ENCODE measurements around the gene NHS.

Gene NHS

GRCh38 chrX:17484592-17484991, 109.6 kb downstream of the NHS start:
- TF ChIP-seq ZFX (IDR thresholded peaks at IDR 0.05; ENCODE audit: borderline replicate concordance) (no peak), CTCF (IDR thresholded peaks at IDR 0.05) (no peak)
- no peak overlapping the region for H3K27ac ChIP-seq

- H3K27ac ChIP-seq, result no peak overlapping the region
- TF ChIP-seq ZFX (IDR thresholded peaks at IDR 0.05; ENCODE audit: borderline replicate concordance), result no peak
These were observed 110.4 kb downstream of the NHS start for GRCh38 chrX:17485391-17485790.

- no peak overlapping the region for H3K27ac ChIP-seq
- no peak for TF ChIP-seq CTCF (IDR thresholded peaks at IDR 0.05)
- no peak for TF ChIP-seq ZFX (IDR thresholded peaks at IDR 0.05; ENCODE audit: borderline replicate concordance)
These were observed 113.0 kb downstream of the NHS start for GRCh38 chrX:17488036-17488435.

GRCh38 chrX:17494216-17494615, 119.2 kb downstream of the NHS start:
- TF ChIP-seq CTCF (IDR thresholded peaks at IDR 0.05) (no peak), ZFX (IDR thresholded peaks at IDR 0.05; ENCODE audit: borderline replicate concordance) (no peak)
- H3K27ac ChIP-seq, result no peak overlapping the region

- H3K27ac ChIP-seq, result no peak overlapping the region
- TF ChIP-seq CTCF (IDR thresholded peaks at IDR 0.05), result no peak
- TF ChIP-seq ZFX (IDR thresholded peaks at IDR 0.05; ENCODE audit: borderline replicate concordance), result no peak
These were observed 120.1 kb downstream of the NHS start for GRCh38 chrX:17495052-17495451.

GRCh38 chrX:17496407-17496806, 121.4 kb downstream of the NHS start:
- TF ChIP-seq CTCF (IDR thresholded peaks at IDR 0.05), result no peak
- no peak for TF ChIP-seq ZFX (IDR thresholded peaks at IDR 0.05; ENCODE audit: borderline replicate concordance)
- peak overlapping the region; percentile 9; the same call in 1 of the 2 replicates for H3K27ac ChIP-seq

GRCh38 chrX:17497193-17497592, 122.2 kb downstream of the NHS start:
- TF ChIP-seq ZFX (IDR thresholded peaks at IDR 0.05; ENCODE audit: borderline replicate concordance) (no peak), CTCF (IDR thresholded peaks at IDR 0.05) (no peak)
- no peak overlapping the region for H3K27ac ChIP-seq

- TF ChIP-seq CTCF (IDR thresholded peaks at IDR 0.05), result no peak
- TF ChIP-seq ZFX (IDR thresholded peaks at IDR 0.05; ENCODE audit: borderline replicate concordance), result no peak
- H3K27ac ChIP-seq, result no peak overlapping the region
These were observed 124.5 kb downstream of the NHS start for GRCh38 chrX:17499512-17499911.
